ENCODE measurements around the gene GNLY. TPM values are rescaled to one million over a fixed set of nuclear protein-coding genes. Genes with fewer than 3 reads are reported as not detected.

Gene GNLY
- total and polyA plus RNA-seq, 2 of the 13 experiments (the other 11 are each of a cell fraction or from before 2014, with no cell fraction given), result not detected

DNA sequence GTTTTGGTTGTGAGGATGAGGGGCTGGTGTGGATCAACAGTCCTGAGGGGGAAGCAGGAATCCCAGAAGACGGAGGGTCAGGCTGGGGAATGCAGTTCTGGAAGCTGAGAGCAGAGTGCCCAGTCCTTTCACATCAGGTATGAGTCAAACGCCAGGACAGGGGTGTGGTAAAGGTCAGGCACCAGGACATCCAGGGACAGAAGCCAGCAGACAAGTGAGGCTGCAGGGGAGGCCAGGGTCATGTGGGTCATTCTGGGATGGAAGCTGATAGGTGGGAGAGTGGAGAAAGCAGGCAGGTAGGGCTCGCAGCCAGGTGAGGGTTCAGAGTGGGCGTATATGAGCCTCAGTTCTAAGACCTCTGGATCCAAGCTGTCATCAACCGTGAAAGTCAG is 12.8 kb upstream of the GNLY start (continued):
- TF ChIP-seq, protein P1, sequence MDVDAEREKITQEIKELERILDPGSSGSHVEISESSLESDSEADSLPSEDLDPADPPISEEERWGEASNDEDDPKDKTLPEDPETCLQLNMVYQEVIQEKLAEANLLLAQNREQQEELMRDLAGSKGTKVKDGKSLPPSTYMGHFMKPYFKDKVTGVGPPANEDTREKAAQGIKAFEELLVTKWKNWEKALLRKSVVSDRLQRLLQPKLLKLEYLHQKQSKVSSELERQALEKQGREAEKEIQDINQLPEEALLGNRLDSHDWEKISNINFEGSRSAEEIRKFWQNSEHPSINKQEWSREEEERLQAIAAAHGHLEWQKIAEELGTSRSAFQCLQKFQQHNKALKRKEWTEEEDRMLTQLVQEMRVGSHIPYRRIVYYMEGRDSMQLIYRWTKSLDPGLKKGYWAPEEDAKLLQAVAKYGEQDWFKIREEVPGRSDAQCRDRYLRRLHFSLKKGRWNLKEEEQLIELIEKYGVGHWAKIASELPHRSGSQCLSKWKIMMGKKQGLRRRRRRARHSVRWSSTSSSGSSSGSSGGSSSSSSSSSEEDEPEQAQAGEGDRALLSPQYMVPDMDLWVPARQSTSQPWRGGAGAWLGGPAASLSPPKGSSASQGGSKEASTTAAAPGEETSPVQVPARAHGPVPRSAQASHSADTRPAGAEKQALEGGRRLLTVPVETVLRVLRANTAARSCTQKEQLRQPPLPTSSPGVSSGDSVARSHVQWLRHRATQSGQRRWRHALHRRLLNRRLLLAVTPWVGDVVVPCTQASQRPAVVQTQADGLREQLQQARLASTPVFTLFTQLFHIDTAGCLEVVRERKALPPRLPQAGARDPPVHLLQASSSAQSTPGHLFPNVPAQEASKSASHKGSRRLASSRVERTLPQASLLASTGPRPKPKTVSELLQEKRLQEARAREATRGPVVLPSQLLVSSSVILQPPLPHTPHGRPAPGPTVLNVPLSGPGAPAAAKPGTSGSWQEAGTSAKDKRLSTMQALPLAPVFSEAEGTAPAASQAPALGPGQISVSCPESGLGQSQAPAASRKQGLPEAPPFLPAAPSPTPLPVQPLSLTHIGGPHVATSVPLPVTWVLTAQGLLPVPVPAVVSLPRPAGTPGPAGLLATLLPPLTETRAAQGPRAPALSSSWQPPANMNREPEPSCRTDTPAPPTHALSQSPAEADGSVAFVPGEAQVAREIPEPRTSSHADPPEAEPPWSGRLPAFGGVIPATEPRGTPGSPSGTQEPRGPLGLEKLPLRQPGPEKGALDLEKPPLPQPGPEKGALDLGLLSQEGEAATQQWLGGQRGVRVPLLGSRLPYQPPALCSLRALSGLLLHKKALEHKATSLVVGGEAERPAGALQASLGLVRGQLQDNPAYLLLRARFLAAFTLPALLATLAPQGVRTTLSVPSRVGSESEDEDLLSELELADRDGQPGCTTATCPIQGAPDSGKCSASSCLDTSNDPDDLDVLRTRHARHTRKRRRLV (CRISPR knock-in tag; IDR thresholded peaks at IDR 0.05), result no peak
- TF ChIP-seq, protein P2, sequence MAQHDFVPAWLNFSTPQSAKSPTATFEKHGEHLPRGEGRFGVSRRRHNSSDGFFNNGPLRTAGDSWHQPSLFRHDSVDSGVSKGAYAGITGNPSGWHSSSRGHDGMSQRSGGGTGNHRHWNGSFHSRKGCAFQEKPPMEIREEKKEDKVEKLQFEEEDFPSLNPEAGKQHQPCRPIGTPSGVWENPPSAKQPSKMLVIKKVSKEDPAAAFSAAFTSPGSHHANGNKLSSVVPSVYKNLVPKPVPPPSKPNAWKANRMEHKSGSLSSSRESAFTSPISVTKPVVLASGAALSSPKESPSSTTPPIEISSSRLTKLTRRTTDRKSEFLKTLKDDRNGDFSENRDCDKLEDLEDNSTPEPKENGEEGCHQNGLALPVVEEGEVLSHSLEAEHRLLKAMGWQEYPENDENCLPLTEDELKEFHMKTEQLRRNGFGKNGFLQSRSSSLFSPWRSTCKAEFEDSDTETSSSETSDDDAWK (CRISPR knock-in tag; IDR thresholded peaks at IDR 0.05), result no peak
- TF ChIP-seq ZNF672 (CRISPR knock-in tag; IDR thresholded peaks at IDR 0.05) (no peak), SOX13 (IDR thresholded peaks at IDR 0.05) (no peak), SOX13 (CRISPR knock-in tag; conservative IDR thresholded peaks at IDR 0.05 in 1 of 2, IDR thresholded peaks at IDR 0.05 in 1 of 2) (no peak)
- TF ChIP-seq, protein P3, sequence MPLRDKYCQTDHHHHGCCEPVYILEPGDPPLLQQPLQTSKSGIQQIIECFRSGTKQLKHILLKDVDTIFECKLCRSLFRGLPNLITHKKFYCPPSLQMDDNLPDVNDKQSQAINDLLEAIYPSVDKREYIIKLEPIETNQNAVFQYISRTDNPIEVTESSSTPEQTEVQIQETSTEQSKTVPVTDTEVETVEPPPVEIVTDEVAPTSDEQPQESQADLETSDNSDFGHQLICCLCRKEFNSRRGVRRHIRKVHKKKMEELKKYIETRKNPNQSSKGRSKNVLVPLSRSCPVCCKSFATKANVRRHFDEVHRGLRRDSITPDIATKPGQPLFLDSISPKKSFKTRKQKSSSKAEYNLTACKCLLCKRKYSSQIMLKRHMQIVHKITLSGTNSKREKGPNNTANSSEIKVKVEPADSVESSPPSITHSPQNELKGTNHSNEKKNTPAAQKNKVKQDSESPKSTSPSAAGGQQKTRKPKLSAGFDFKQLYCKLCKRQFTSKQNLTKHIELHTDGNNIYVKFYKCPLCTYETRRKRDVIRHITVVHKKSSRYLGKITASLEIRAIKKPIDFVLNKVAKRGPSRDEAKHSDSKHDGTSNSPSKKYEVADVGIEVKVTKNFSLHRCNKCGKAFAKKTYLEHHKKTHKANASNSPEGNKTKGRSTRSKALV (CRISPR knock-in tag; IDR thresholded peaks at IDR 0.05), result no peak
